HepG2 (cell line): ENCODE results near the gene SNRNP200. TPM values are rescaled to one million over a fixed set of nuclear protein-coding genes. Genes with fewer than 3 reads are reported as not detected.

Experiments used
- BCL6 ChIP-seq: IDR thresholded peaks from 2 replicates; pipeline ENCODE4 v1.6.1; 2016; ENCODE audit warnings: missing genetic modification reagents, missing compliant biosample characterization
- ESRRA ChIP-seq: sonication (generic); formaldehyde crosslinking; IDR thresholded peaks from 2 replicates; pipeline ENCODE4 v1.5.1; 2020; ENCODE audit warnings: mild to moderate bottlenecking, low read depth, missing genetic modification reagents
- FIP1L1 ChIP-seq: fragments of 200-400 bp; formaldehyde crosslinking; IDR thresholded peaks from 2 replicates; pipeline ENCODE4 v1.6.1; 2018; ENCODE audit warnings: low read depth, mild to moderate bottlenecking, low read length, moderate library complexity, borderline replicate concordance; ENCODE audit not compliant: insufficient read depth
- HES4 ChIP-seq: sonication (generic); formaldehyde crosslinking; IDR thresholded peaks from 2 replicates; pipeline ENCODE4 v1.9.0; 2021; ENCODE audit warnings: mild to moderate bottlenecking, missing genetic modification reagents, borderline replicate concordance
- JUNB ChIP-seq: sonication (generic); formaldehyde crosslinking; IDR thresholded peaks from 2 replicates; pipeline ENCODE4 v1.8.0; 2022; ENCODE audit warnings: missing genetic modification reagents, mild to moderate bottlenecking, borderline replicate concordance
- KAT2B ChIP-seq: fragments of 150-350 bp; IDR thresholded peaks from 2 replicates; pipeline ENCODE4 v1.6.1; 2014; ENCODE audit warnings: low read depth, low read length, borderline replicate concordance
- KAT8 ChIP-seq: IDR thresholded peaks from 2 replicates; pipeline ENCODE4 v1.6.1; 2016; ENCODE audit warnings: missing genetic modification reagents, missing compliant biosample characterization
- KLF6 ChIP-seq: IDR thresholded peaks from 2 replicates; pipeline ENCODE4 v1.8.0; 2016; ENCODE audit warnings: missing biosample characterization, missing genetic modification reagents
- KMT2B ChIP-seq: IDR thresholded peaks from 2 replicates; pipeline ENCODE4 v1.6.1; 2016; ENCODE audit warnings: missing genetic modification reagents, missing compliant biosample characterization
- MIXL1 ChIP-seq: IDR thresholded peaks from 2 replicates; pipeline ENCODE4 v1.6.1; 2016
- MXI1 ChIP-seq: IDR thresholded peaks from 3 replicates; pipeline ENCODE4 v1.6.1; 2012; ENCODE audit warnings: low read depth, low read length, inconsistent platforms, borderline replicate concordance
- NFRKB ChIP-seq: fragments of 450-650 bp; IDR thresholded peaks from 2 replicates; pipeline ENCODE4 v1.6.1; 2017
- ONECUT2 ChIP-seq: sonication (generic); formaldehyde crosslinking; IDR thresholded peaks from 2 replicates; pipeline ENCODE4 v1.4.0; 2020; ENCODE audit warnings: missing genetic modification reagents
- PLSCR1 ChIP-seq: sonication (generic); formaldehyde crosslinking; IDR thresholded peaks from 2 replicates; pipeline ENCODE4 v1.5.0; 2020; ENCODE audit warnings: missing genetic modification reagents, mild to moderate bottlenecking, borderline replicate concordance
- RAD21 ChIP-seq: fragments of 450-650 bp; formaldehyde crosslinking; IDR thresholded peaks from 2 replicates; pipeline ENCODE4 v1.5.0; 2020; ENCODE audit warnings: mild to moderate bottlenecking
- RNF219 ChIP-seq: sonication (generic); formaldehyde crosslinking; IDR thresholded peaks from 2 replicates; pipeline ENCODE4 v1.5.0; 2020; ENCODE audit warnings: mild to moderate bottlenecking, missing genetic modification reagents
- TBP ChIP-seq: sonication (generic); formaldehyde crosslinking; IDR thresholded peaks from 2 replicates; pipeline ENCODE4 v1.5.0; 2020; ENCODE audit warnings: missing genetic modification reagents
- TIGD3 ChIP-seq: sonication (generic); formaldehyde crosslinking; IDR thresholded peaks from 2 replicates; pipeline ENCODE4 v1.5.1; 2020; ENCODE audit warnings: mild to moderate bottlenecking, missing genetic modification reagents, borderline replicate concordance
- ZBTB2 ChIP-seq: sonication (generic); formaldehyde crosslinking; IDR thresholded peaks from 2 replicates; pipeline ENCODE4 v1.8.0; 2022; ENCODE audit warnings: low read depth, missing genetic modification reagents
- ZNF468 ChIP-seq: sonication (generic); formaldehyde crosslinking; IDR thresholded peaks from 2 replicates; pipeline ENCODE4 v1.8.0; 2022; ENCODE audit warnings: mild to moderate bottlenecking, moderate library complexity, missing genetic modification reagents
- ZNF691 ChIP-seq: sonication (generic); formaldehyde crosslinking; IDR thresholded peaks from 2 replicates; pipeline ENCODE4 v1.4.0; 2020; ENCODE audit warnings: missing genetic modification reagents, low read depth, mild to moderate bottlenecking, borderline replicate concordance
- ZNF780A ChIP-seq: sonication (generic); formaldehyde crosslinking; IDR thresholded peaks from 2 replicates; pipeline ENCODE4 v1.8.0; 2022; ENCODE audit warnings: mild to moderate bottlenecking, missing genetic modification reagents, moderate library complexity
- polyA plus RNA-seq, 8 experiments: library from polyadenylated mRNA; depleted of rRNA in 3 of 8; stranded (reverse) in 7 of 8; unstranded in 1 of 8; fragments of >200 nt; fragmentation: Illumina TruSeq in 4 of 8; extraction: Trizol in 4 of 8; gene quantifications; 2 replicates each; pipeline versions ENCODE4 v1.2.1 to v1.2.3, GENCODE V29; 2011 to 2016; ENCODE audit warnings: low read depth in 4 of 8, missing spikeins in 1 of 8, mixed read lengths in 1 of 8; ENCODE audit not compliant: insufficient read depth in 1 of 8
- total RNA-seq, 5 experiments: library from RNA; depleted of rRNA; stranded (reverse); fragments of >200 nt; fragmentation: Illumina TruSeq; extraction: Trizol; gene quantifications; 2 replicates each; pipeline ENCODE4 v1.2.3, GENCODE V29; 2016; ENCODE audit warnings: low read depth in 1 of 5

The SNRNP200 gene
- total and polyA plus RNA-seq, 2 of the 13 experiments (the other 11 are each of a cell fraction or from before 2014, with no cell fraction given) = 99.0 to 232 TPM

- 0 out of 2 replicates have a peak, but pooled peaks have one; percentile 38 for TF ChIP-seq RNF219 (CRISPR knock-in tag)
- peak; percentile 93; the same call in 1 of the 3 replicates for TF ChIP-seq MXI1
- peak; percentile 63; the same call in 1 of the 2 replicates for TF ChIP-seq BCL6
- peak; percentile 95 for TF ChIP-seq KLF6
- TF ChIP-seq FIP1L1 = peak; percentile 88; the same call in 1 of the 2 replicates
- no peak for TF ChIP-seq ZNF780A (CRISPR knock-in tag)
- no peak for TF ChIP-seq PLSCR1 (CRISPR knock-in tag)
- TF ChIP-seq KAT8 = peak; percentile 100
- TF ChIP-seq ONECUT2 = no peak
- peak; percentile 84 for TF ChIP-seq ESRRA (CRISPR knock-in tag)
- peak; percentile 37; the same call in 1 of the 2 replicates for TF ChIP-seq RAD21 (CRISPR knock-in tag)
- TF ChIP-seq ZNF468 (CRISPR knock-in tag) = peak; percentile 55; the same call in 1 of the 2 replicates
- peak; percentile 97; the same call in 1 of the 2 replicates for TF ChIP-seq ZNF691
- TF ChIP-seq TIGD3 = peak; percentile 96
- TF ChIP-seq MIXL1 (CRISPR knock-in tag) = peak; percentile 13; the same call in 1 of the 2 replicates
- TF ChIP-seq HES4 (CRISPR knock-in tag) = peak; percentile 60; the same call in 1 of the 2 replicates
- no peak for TF ChIP-seq KAT2B
- no peak; the same call in 1 of the 2 replicates for TF ChIP-seq TBP (CRISPR knock-in tag)
- TF ChIP-seq NFRKB = no peak
- no peak; the same call in 1 of the 2 replicates for TF ChIP-seq ZBTB2
- TF ChIP-seq KMT2B (CRISPR knock-in tag) = peak; percentile 98
- no peak for TF ChIP-seq JUNB (CRISPR knock-in tag)
Measured at GRCh38 chr2:96305091-96305978, at the start of gene SNRNP200 (continued).
